H1 (cell line): Measurements from ENCODE around the gene DCUN1D4. TPM values are rescaled to one million over a fixed set of nuclear protein-coding genes. Genes with fewer than 3 reads are reported as not detected.

ENCODE experiments used
- CTCF ChIA-PET: fragments of 300-600 bp; sonication (Branson Sonifier 250); formaldehyde crosslinking; loops from one replicate; lab custom pipeline; 2021; ENCODE audit not compliant: partially characterized antibody; lab: Charles Lee
- POLR2A ChIA-PET: fragments of 300-600 bp; sonication (Branson Sonifier 250); formaldehyde crosslinking; loops from one replicate; lab custom pipeline; 2021; ENCODE audit warnings: inconsistent platforms; ENCODE audit not compliant: partially characterized antibody; lab: Charles Lee
- DNase-seq, 2 experiments: peaks; one replicate each; pipeline versions ENCODE4 v3.0.0 to v3.0.0-alpha.2; 2010 to 2022; ENCODE audit warnings: low spot score in 2 of 2, low read depth in 1 of 2, mixed read lengths in 1 of 2
- FAIRE-seq: peaks from 2 replicates; lab custom pipeline; 2011; peaks lifted over from hg19 to GRCh38; lab: Jason Lieb, UNC
- H2AFZ ChIP-seq: 2 replicates; pipeline ENCODE4 v1.8.1; 2012; ENCODE audit warnings: low read length, inconsistent platforms
- H2AK5ac ChIP-seq: 2 replicates; pipeline ENCODE4 v1.6.1; 2013; ENCODE audit warnings: low read depth, low read length
- H2BK120ac ChIP-seq: replicated peaks from 2 replicates; pipeline ENCODE3; 2013; ENCODE audit warnings: low read depth, low read length, inconsistent platforms
- H2BK12ac ChIP-seq: 2 replicates; pipeline ENCODE4 v1.6.1; 2013; ENCODE audit warnings: low read depth, low read length
- H2BK15ac ChIP-seq: 2 replicates; pipeline ENCODE4 v1.6.1; 2013; ENCODE audit warnings: low read length
- H2BK20ac ChIP-seq: 2 replicates; pipeline ENCODE4 v1.6.1; 2013; ENCODE audit warnings: low read length
- H2BK5ac ChIP-seq: 2 replicates; pipeline ENCODE4 v1.6.1; 2013; ENCODE audit warnings: low read depth, low read length
- H3K14ac ChIP-seq: 2 replicates; pipeline ENCODE4 v1.6.1; 2013; ENCODE audit warnings: inconsistent platforms; ENCODE audit not compliant: insufficient read length
- H3K18ac ChIP-seq: 2 replicates; pipeline ENCODE4 v1.6.1; 2013; ENCODE audit warnings: low read length; ENCODE audit errors: extremely low read depth
- H3K23ac ChIP-seq: 2 replicates; pipeline ENCODE4 v1.6.1; 2013; ENCODE audit warnings: inconsistent platforms; ENCODE audit not compliant: insufficient read length
- H3K23me2 ChIP-seq: 2 replicates; pipeline ENCODE4 v1.6.1; 2013; ENCODE audit warnings: low read depth, low read length
- H3K27ac ChIP-seq: 2 replicates; pipeline ENCODE4 v1.6.1; 2011; ENCODE audit warnings: low read depth, low read length, inconsistent platforms
- H3K27me3 ChIP-seq, 4 experiments: replicated peaks in 1 of 4; 1 replicate in 1 of 4; 2 replicates in 3 of 4; pipeline versions ENCODE4 v1.6.1 to v1.8.1; 2011 to 2013; ENCODE audit warnings: low read length in 3 of 4, mild to moderate bottlenecking in 3 of 4, inconsistent platforms in 2 of 4, mixed read lengths in 2 of 4, moderate library complexity in 1 of 4; ENCODE audit not compliant: control insufficient read depth in 3 of 4, insufficient read depth in 3 of 4; ENCODE audit errors: extremely low read depth in 1 of 4
- H3K36me3 ChIP-seq, 4 experiments: 2 replicates each; pipeline versions ENCODE4 v1.6.1 to v1.8.1; 2011 to 2013; ENCODE audit warnings: mild to moderate bottlenecking in 4 of 4, low read length in 3 of 4, moderate library complexity in 2 of 4, control low read depth in 1 of 4, inconsistent platforms in 1 of 4; ENCODE audit not compliant: insufficient read depth in 4 of 4, control insufficient read depth in 2 of 4
- H3K4ac ChIP-seq: replicated peaks from 2 replicates; pipeline ENCODE3; 2013; ENCODE audit warnings: low read length, low read depth, mixed read lengths, inconsistent platforms; ENCODE audit not compliant: insufficient read length
- H3K4me1 ChIP-seq, 4 experiments: replicated peaks in 1 of 4; 1 replicate in 1 of 4; 2 replicates in 3 of 4; pipeline versions ENCODE4 v1.6.1 to v1.8.1; 2011 to 2013; ENCODE audit warnings: low read length in 3 of 4, inconsistent platforms in 2 of 4, mixed read lengths in 1 of 4; ENCODE audit not compliant: insufficient read depth in 4 of 4, control insufficient read depth in 3 of 4
- H3K4me2 ChIP-seq, 2 experiments: 2 replicates each; pipeline versions ENCODE4 v1.6.1 to v1.8.1; 2011 to 2013; ENCODE audit warnings: low read depth in 2 of 2, low read length in 2 of 2, control low read depth in 1 of 2, inconsistent platforms in 1 of 2, mild to moderate bottlenecking in 1 of 2; ENCODE audit not compliant: insufficient read depth in 1 of 2
- H3K4me3 ChIP-seq, 4 experiments: fragments of 200-600, 300-600 bp in 1 of 4; sonication (generic), shearing (Covaris generic), sonication (Bioruptor Twin) in 1 of 4; 2 replicates each; pipeline versions ENCODE4 v1.5.1 to v1.8.1; 2011 to 2016; ENCODE audit warnings: low read length in 4 of 4, low read depth in 3 of 4, control low read depth in 2 of 4, inconsistent platforms in 2 of 4, mild to moderate bottlenecking in 2 of 4, mixed read lengths in 1 of 4, moderate library complexity in 1 of 4; ENCODE audit not compliant: insufficient read depth in 2 of 4; ENCODE audit errors: extremely low read depth in 1 of 4
- H3K56ac ChIP-seq: replicated peaks from 2 replicates; pipeline ENCODE3; 2013; ENCODE audit warnings: low read depth, mild to moderate bottlenecking, mixed read lengths, low read length, inconsistent platforms; ENCODE audit not compliant: insufficient read length
- H3K79me1 ChIP-seq: 2 replicates; pipeline ENCODE4 v1.6.1; 2013; ENCODE audit warnings: low read depth, low read length, control low read depth
- H3K79me2 ChIP-seq, 2 experiments: 2 replicates each; pipeline versions ENCODE4 v1.6.1 to v1.8.1; 2012 to 2013; ENCODE audit warnings: low read length in 2 of 2, mild to moderate bottlenecking in 2 of 2, inconsistent platforms in 1 of 2; ENCODE audit not compliant: insufficient read depth in 2 of 2, control insufficient read depth in 1 of 2
- H3K9ac ChIP-seq, 4 experiments: replicated peaks in 1 of 4; 1 replicate in 1 of 4; 2 replicates in 3 of 4; pipeline versions ENCODE4 v1.6.1 to v1.8.1; 2011 to 2013; ENCODE audit warnings: low read depth in 3 of 4, low read length in 3 of 4, control low read depth in 2 of 4, mild to moderate bottlenecking in 2 of 4, moderate library complexity in 2 of 4, inconsistent platforms in 1 of 4; ENCODE audit errors: extremely low read depth in 1 of 4
- H3K9me3 ChIP-seq, 2 experiments: 2 replicates each; pipeline versions ENCODE4 v1.6.1 to v1.8.1; 2012 to 2013; ENCODE audit warnings: mild to moderate bottlenecking in 2 of 2, moderate library complexity in 2 of 2, control low read depth in 1 of 2, inconsistent platforms in 1 of 2, low read depth in 1 of 2, low read length in 1 of 2, mixed read lengths in 1 of 2; ENCODE audit not compliant: insufficient read depth in 2 of 2
- H4K20me1 ChIP-seq, 2 experiments: replicated peaks in 1 of 2; 2 replicates each; pipeline versions ENCODE3 to v1.8.1; 2011 to 2013; ENCODE audit warnings: inconsistent platforms in 2 of 2, low read length in 2 of 2, mild to moderate bottlenecking in 1 of 2; ENCODE audit not compliant: insufficient read depth in 2 of 2, control insufficient read depth in 1 of 2
- H4K5ac ChIP-seq: 2 replicates; pipeline ENCODE4 v1.6.1; 2013; ENCODE audit warnings: low read length, low read depth, mixed read lengths, inconsistent platforms; ENCODE audit not compliant: insufficient read length
- H4K8ac ChIP-seq: 2 replicates; pipeline ENCODE4 v1.8.0; 2013; ENCODE audit warnings: mild to moderate bottlenecking, moderate library complexity, low read length, inconsistent platforms; ENCODE audit not compliant: insufficient read depth; ENCODE audit errors: extremely low read depth
- H4K91ac ChIP-seq: replicated peaks from 2 replicates; pipeline ENCODE3; 2013; ENCODE audit warnings: low read length, mixed read lengths, inconsistent platforms; ENCODE audit not compliant: insufficient read length
- CREB1 ChIP-seq: IDR thresholded peaks from 2 replicates; pipeline ENCODE4 v1.6.1; 2012; ENCODE audit warnings: inconsistent platforms
- CTCF ChIP-seq, 3 experiments: IDR thresholded peaks; 1 replicate in 2 of 3; 2 replicates in 1 of 3; pipeline versions ENCODE4 v1.5.1 to v1.6.1; 2011; ENCODE audit warnings: low read length in 3 of 3, mild to moderate bottlenecking in 3 of 3, inconsistent platforms in 2 of 3, low read depth in 1 of 3, moderate library complexity in 1 of 3; ENCODE audit not compliant: insufficient read depth in 1 of 3; ENCODE audit errors: control extremely low read depth in 1 of 3
- KDM4A ChIP-seq: IDR thresholded peaks from one replicate; pipeline ENCODE4 v1.7.1; 2012; ENCODE audit warnings: low read depth, mild to moderate bottlenecking, moderate library complexity, low read length, inconsistent platforms; ENCODE audit not compliant: severe bottlenecking
- SAP30 ChIP-seq: fragments of 300-600 bp; sonication (generic); IDR thresholded peaks from 2 replicates; pipeline ENCODE4 v1.7.1; 2012; ENCODE audit warnings: low read length, moderate library complexity, mild to moderate bottlenecking, inconsistent platforms; ENCODE audit not compliant: insufficient read depth, insufficient replicate concordance
- SP1 ChIP-seq: IDR thresholded peaks from 2 replicates; pipeline ENCODE4 v1.6.1; 2011; ENCODE audit warnings: low read depth, low read length
- WGBS, 2 experiments: shearing (Covaris generic) in 1 of 2; methylation state at CpG; one replicate each; pipeline versions ENCODE4 v1.1.6 to v1.1.7; 2013 to 2015; ENCODE audit warnings: low lambda C conversion rate in 2 of 2, mixed read lengths in 2 of 2, inconsistent platforms in 1 of 2, low coverage in 1 of 2, missing lambda C conversion rate in 1 of 2; ENCODE audit not compliant: insufficient replicate concordance in 2 of 2, insufficient coverage in 1 of 2, insufficient read length in 1 of 2; ENCODE audit errors: extremely low coverage in 1 of 2, missing lambda C conversion rate in 1 of 2; 5-methylcytosine and 5-hydroxymethylcytosine counted together
- long read RNA-seq, 2 experiments: library from RNA in 1 of 2; library from capped mRNA in 1 of 2; stranded (forward); transcript quantifications; one replicate each; pipeline ENCODE4 v2.0.0, GENCODE V29; 2021; ENCODE audit warnings: inconsistent platforms in 1 of 2
- polyA minus RNA-seq, 3 experiments: library from RNA; depleted of rRNA, polyadenylated mRNA; stranded (reverse); fragments of >200 nt; gene quantifications; 1 replicate in 2 of 3; 2 replicates in 1 of 3; pipeline ENCODE4 v1.2.3, GENCODE V29; 2011
- polyA plus RNA-seq, 7 experiments: library from polyadenylated mRNA; depleted of rRNA in 3 of 7; stranded (reverse) in 5 of 7; unstranded in 2 of 7; fragments of >200 nt in 5 of 7; fragments of 200-250 nt in 2 of 7; gene quantifications; 1 replicate in 5 of 7; 2 replicates in 1 of 7; 4 replicates in 1 of 7; pipeline versions ENCODE4 v1.2.1 to v1.2.3, GENCODE V29; 2011 to 2013; ENCODE audit warnings: missing spikeins in 2 of 7, mixed read lengths in 2 of 7
- total RNA-seq: library from RNA; stranded (reverse); fragmentation: NEBNext Ultra II Directional; extraction: Animal tissue kit (Norgen Biotek cat#: 25700); gene quantifications from 2 replicates; pipeline ENCODE4 v1.2.1, GENCODE V29; 2021

The DCUN1D4 gene
- total RNA-seq (55.9 and 57.3 TPM in 2 replicates), polyA plus RNA-seq (2011; rRNA removed) (19.2 and 22.9 TPM in 2 replicates), polyA minus RNA-seq (2011; rRNA and poly(A)+ RNA removed) (116 and 135 TPM in 2 replicates)
- 22.3 TPM for polyA plus RNA-seq (2011; cell fraction: cytosol; rRNA removed)
- polyA plus RNA-seq (2011; cell fraction: nucleus; rRNA removed) = 30.0 TPM
- 28.8 to 52.4 TPM (median 44.0 TPM) in 4 replicates for polyA plus RNA-seq (2012, experiment 1 of 2)
- polyA plus RNA-seq (2012, experiment 2 of 2) = 1.3 TPM
- 17.3 TPM for polyA plus RNA-seq (2013, experiment 1 of 2)
- polyA plus RNA-seq (2013, experiment 2 of 2) = 16.2 TPM
- polyA minus RNA-seq (2011; cell fraction: cytosol; rRNA and poly(A)+ RNA removed) = 36.2 TPM
- polyA minus RNA-seq (2011; cell fraction: nucleus; rRNA and poly(A)+ RNA removed) = 114 TPM
- long read RNA-seq, experiment 1, full-length matches to known transcripts = 4 of 27 reads
- long read RNA-seq, experiment 1, partial matches to known transcripts = 7 of 27 reads
- long read RNA-seq, experiment 1, other reads (novel, unspliced or antisense) = 16 of 27 reads
- long read RNA-seq, experiment 2, full-length matches to known transcripts = 8 of 15 reads
- long read RNA-seq, experiment 2, partial matches to known transcripts = 4 of 15 reads
- long read RNA-seq, experiment 2, other reads (novel, unspliced or antisense) = 3 of 15 reads

GRCh38 chr4:51842554-51843308 lies at the start of gene DCUN1D4:
Gene DCUN1D4 (plus strand): TSS chr4:51843153. CDS start chr4:51843243, 90 bp downstream.
- Histone ChIP-seq H2BK20ac (no peak within 1 kb of the TSS), H3K23ac (no peak within 1 kb of the TSS), H3K18ac (no peak within 1 kb of the TSS; the same call in 1 of the 2 replicates), H3K79me1 (peaks cover 3% of the 10 kb centered on the region; the same call in 1 of the 2 replicates), H3K27me3 (peaks cover 0 to 5% (median 4%) of the 10 kb centered on the region in 4 experiments; a peak in 5 of 7 replicates), H2BK12ac (no peak within 1 kb of the TSS), H2BK120ac (no peak within 1 kb of the TSS), H2AFZ (peak within 1 kb of the TSS; percentile 96), H2BK15ac (no peak within 1 kb of the TSS), H3K14ac (no peak within 1 kb of the TSS), H2BK5ac (no peak within 1 kb of the TSS; the same call in 1 of the 2 replicates), H3K23me2 (peaks cover 16% of the 10 kb centered on the region), H3K4me2 (peak within 1 kb of the TSS; percentile 95 to 98), H3K79me2 (peaks cover 6 to 35% of the 10 kb centered on the region in 2 experiments), H3K4ac (no peak within 1 kb of the TSS), H2AK5ac (no peak within 1 kb of the TSS), H3K27ac (no peak within 1 kb of the TSS), H3K36me3 (no peaks in the 10 kb centered on the region), H3K4me1 (peaks cover 0 to 8% (median 3%) of the 10 kb centered on the region in 4 experiments; a peak in 5 of 7 replicates), H3K9ac (peak within 1 kb of the TSS; percentile 31 to 74 (median 58)), H3K9me3 (no peaks in the 10 kb centered on the region), H3K56ac (no peak within 1 kb of the TSS), H4K91ac (no peak within 1 kb of the TSS), H4K20me1 (peaks cover 0 to 3% of the 10 kb centered on the region in 2 experiments), H3K4me3 (peak within 1 kb of the TSS; percentile 78 to 91 (median 86)), H4K8ac (peak within 1 kb of the TSS; percentile 39; the same call in 1 of the 2 replicates), H4K5ac (peak within 1 kb of the TSS; percentile 40)
- CTCF ChIA-PET = interaction anchor here (1.0 to 1.2 kb wide), 4 partner anchors 10 to 51 kb away, joined by 3 to 7 read pairs (median 3); no protein-coding TSS in a partner anchor
- POLR2A ChIA-PET = interaction anchor here (1.0 to 1.6 kb wide), 3 partner anchors 10 to 196 kb away, joined by 4 to 6 read pairs (median 4); partner anchors contain the start of gene SGCB
- DNase-seq (peak; percentile 98 to 99), FAIRE-seq (no peak)
- 1% methylated on average over 58 of the region's 68 CpGs; no CpG with 5 or more reads in 1 of the 2 experiments for WGBS, 2 experiments
- peak; percentile 79 for TF ChIP-seq CREB1
- TF ChIP-seq KDM4A = peak; percentile 81
- peak in 2 of 3 experiments; percentile 7 to 36; a peak in 1 of 4 replicates for TF ChIP-seq CTCF (IDR thresholded peaks at IDR 0.05; ENCODE audit: control extremely low read depth in 1 of 3, insufficient read depth in 1 of 3, low read depth in 1 of 3, low read length in 3 of 3)
- TF ChIP-seq SAP30 = no peak
- TF ChIP-seq SP1 = peak; percentile 97
